VCaP (cell line): Measurements from ENCODE around the gene CDC42EP2.

Experiments used
- H3K27ac ChIP-seq: fragments of 450-650 bp; 2 replicates; pipeline ENCODE4 v1.5.1; 2017
- TF ChIP-seq, protein P1 (sequence below): fragments of 450-650 bp; conservative IDR thresholded peaks from 2 replicates; pipeline ENCODE4 v1.5.1; 2017; ENCODE audit warnings: mild to moderate bottlenecking, moderate library complexity

The CDC42EP2 gene

GRCh38 chr11:65314501-65315203 lies at the start of gene CDC42EP2:
Gene CDC42EP2 (plus strand): TSS chr11:65314866. CDS start chr11:65320899, 6,033 bp downstream.
- TF ChIP-seq, protein P1, sequence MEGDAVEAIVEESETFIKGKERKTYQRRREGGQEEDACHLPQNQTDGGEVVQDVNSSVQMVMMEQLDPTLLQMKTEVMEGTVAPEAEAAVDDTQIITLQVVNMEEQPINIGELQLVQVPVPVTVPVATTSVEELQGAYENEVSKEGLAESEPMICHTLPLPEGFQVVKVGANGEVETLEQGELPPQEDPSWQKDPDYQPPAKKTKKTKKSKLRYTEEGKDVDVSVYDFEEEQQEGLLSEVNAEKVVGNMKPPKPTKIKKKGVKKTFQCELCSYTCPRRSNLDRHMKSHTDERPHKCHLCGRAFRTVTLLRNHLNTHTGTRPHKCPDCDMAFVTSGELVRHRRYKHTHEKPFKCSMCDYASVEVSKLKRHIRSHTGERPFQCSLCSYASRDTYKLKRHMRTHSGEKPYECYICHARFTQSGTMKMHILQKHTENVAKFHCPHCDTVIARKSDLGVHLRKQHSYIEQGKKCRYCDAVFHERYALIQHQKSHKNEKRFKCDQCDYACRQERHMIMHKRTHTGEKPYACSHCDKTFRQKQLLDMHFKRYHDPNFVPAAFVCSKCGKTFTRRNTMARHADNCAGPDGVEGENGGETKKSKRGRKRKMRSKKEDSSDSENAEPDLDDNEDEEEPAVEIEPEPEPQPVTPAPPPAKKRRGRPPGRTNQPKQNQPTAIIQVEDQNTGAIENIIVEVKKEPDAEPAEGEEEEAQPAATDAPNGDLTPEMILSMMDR, result no peak
- peak within 1 kb of the TSS; percentile 98 for H3K27ac ChIP-seq

DNA sequence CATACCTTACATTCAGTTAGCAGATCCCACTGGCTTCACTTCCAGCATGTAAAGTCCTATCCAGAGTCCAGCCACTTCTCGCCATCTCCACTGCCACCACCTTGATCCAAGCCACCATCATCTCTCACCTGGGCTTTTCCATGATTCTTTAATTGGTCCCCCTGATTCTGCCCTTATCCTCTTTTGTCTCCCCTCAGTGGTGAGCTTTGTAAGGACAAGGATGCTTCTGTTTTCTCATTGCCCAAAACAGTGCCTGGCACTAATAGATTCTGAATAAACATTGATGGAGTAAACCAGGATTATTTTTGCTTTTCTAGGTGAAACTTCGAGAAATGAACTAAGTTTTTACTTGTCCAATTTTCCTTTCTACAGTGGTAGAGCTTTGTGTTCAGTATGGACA lies 48.5 kb upstream of the CDC42EP2 start:
- TF ChIP-seq, protein P1, result peak; percentile 6; the same call in 1 of the 2 replicates
- no peak overlapping the region for H3K27ac ChIP-seq

GRCh38 chr11:65274735-65275682 lies 39.7 kb upstream of the CDC42EP2 start:
- TF ChIP-seq, protein P1, result peak; percentile 99
- H3K27ac ChIP-seq, result peak overlapping the region; percentile 78

DNA sequence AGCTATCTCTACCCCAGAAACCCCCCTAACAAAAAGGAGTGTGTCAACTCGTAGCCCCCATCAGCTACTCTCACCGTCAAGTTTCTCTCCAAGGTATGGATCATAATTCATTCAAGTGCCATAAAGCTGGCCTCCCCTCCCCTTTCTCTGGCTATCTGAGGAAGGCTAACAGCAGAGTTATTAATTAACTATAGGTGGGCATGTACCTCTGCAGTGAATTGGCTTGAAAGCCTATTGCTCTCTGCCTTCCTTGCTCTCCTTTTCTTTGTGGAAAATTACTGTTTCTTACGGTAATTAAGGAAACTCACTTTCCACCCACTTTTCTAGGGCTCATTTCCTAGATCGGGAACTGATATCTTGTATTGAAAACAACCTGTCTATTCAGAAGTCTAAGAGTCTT lies 38.8 kb upstream of the CDC42EP2 start:
- TF ChIP-seq, protein P1, result no peak
- peak overlapping the region; percentile 78 for H3K27ac ChIP-seq

DNA sequence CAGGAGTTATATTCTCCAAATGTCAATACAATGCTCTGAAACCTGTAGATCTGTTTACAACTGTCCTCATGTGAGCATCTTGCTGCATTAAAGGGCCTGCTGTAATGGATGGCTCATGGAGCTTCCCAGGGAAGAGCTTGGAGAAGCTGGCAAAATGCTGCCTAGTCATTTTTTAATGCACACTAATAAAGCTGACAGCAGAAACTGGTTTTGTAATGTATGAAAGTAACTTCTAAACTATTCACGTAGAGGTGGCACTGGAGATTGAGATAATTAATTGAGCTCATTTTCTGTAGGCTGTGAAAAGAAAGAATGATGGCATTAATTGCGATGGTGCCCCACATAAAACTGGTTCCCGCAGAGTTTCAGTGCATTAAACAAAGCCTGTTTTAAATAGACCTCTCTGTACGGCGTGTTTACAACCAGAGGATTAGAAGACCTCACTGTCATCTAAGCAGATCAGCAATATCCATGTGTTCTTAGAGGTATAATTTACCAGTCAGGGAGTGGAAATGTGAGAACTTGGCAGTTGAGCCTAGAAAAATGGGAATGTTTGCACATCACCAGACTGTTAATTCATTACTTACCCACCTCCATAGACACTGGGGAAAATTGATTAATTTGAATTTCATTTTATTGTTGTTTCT lies 36.9 kb upstream of the CDC42EP2 start:
- peak overlapping the region; percentile 78; the same call in 1 of the 2 replicates for H3K27ac ChIP-seq
- TF ChIP-seq, protein P1, result no peak

DNA sequence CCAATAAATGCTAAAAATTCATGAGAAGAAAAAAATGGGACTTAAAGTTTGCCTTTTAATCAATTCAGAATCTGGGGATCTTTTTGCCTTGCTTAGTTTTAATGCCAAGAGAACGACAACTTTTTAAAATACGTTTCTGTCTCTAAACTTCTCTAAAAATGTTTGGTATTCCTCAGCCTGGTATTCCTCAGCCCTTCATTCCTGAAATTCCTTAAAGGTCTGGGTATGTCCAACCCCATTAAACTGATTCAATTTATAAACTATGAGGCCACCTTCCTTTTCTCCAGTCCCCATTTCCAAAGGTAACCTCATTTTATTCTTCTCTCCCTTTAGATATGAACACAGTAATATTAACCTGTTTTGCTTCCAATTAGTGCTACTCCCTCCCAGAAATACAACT lies 36.3 kb upstream of the CDC42EP2 start:
- TF ChIP-seq, protein P1, result no peak
- no peak overlapping the region for H3K27ac ChIP-seq

- TF ChIP-seq, protein P1, result no peak
- no peak overlapping the region for H3K27ac ChIP-seq
Observed at GRCh38 chr11:65279279-65279678, 35.4 kb upstream of the CDC42EP2 start.
